Kidney (tissue), 14 donors: Measurements from ENCODE around the gene DUSP5. TPM values are rescaled to one million over a fixed set of nuclear protein-coding genes. Genes with fewer than 3 reads are reported as not detected.

ENCODE experiments used
- DNase-seq, 5 donors: peaks; one replicate each; pipeline ENCODE4 v3.0.0-alpha.2; 2013 to 2020
- FAIRE-seq: peaks from 2 replicates; lab custom pipeline; 2012; peaks lifted over from hg19 to GRCh38; lab: Jason Lieb, UNC
- H3K27ac ChIP-seq, 2 donors: one replicate each; pipeline ENCODE4 v1.7.0; 2013; ENCODE audit warnings: low read depth in 2 of 2, low read length in 2 of 2, inconsistent platforms in 1 of 2
- H3K27me3 ChIP-seq: one replicate; pipeline ENCODE4 v1.7.1; 2013; ENCODE audit warnings: low read length, inconsistent platforms; ENCODE audit not compliant: control insufficient read depth, insufficient read depth
- H3K36me3 ChIP-seq, 3 donors: one replicate each; pipeline versions ENCODE4 v1.7.0 to v1.7.1; 2013; ENCODE audit warnings: low read length in 3 of 3, control low read depth in 1 of 3, inconsistent platforms in 1 of 3; ENCODE audit not compliant: insufficient read depth in 3 of 3, control insufficient read depth in 2 of 3
- H3K4me1 ChIP-seq, 3 donors: one replicate each; pipeline versions ENCODE4 v1.7.0 to v1.7.1; 2013; ENCODE audit warnings: low read length in 3 of 3, inconsistent platforms in 1 of 3, low read depth in 1 of 3; ENCODE audit not compliant: control insufficient read depth in 2 of 3, insufficient read depth in 2 of 3
- H3K4me3 ChIP-seq, 3 donors: one replicate each; pipeline versions ENCODE4 v1.7.0 to v1.8.1; 2013; ENCODE audit warnings: low read length in 3 of 3, control low read depth in 1 of 3, inconsistent platforms in 1 of 3
- H3K9ac ChIP-seq, 3 donors: one replicate each; pipeline versions ENCODE4 v1.7.0 to v1.7.1; 2013; ENCODE audit warnings: low read length in 3 of 3, control low read depth in 1 of 3, inconsistent platforms in 1 of 3
- H3K9me3 ChIP-seq, 3 donors: one replicate each; pipeline versions ENCODE4 v1.7.0 to v1.7.1; 2013; ENCODE audit warnings: low read length in 3 of 3, control low read depth in 1 of 3, inconsistent platforms in 1 of 3; ENCODE audit not compliant: control insufficient read depth in 2 of 3, insufficient read depth in 1 of 3
- CTCF ChIP-seq: IDR thresholded peaks from 3 replicates; pipeline ENCODE4 v1.5.1; 2012; ENCODE audit warnings: mild to moderate bottlenecking, moderate library complexity, borderline replicate concordance; ENCODE audit not compliant: insufficient read depth; ENCODE audit errors: extremely low read depth
- intact Hi-C: fragments of 100-400 bp; cut with DNase I; formaldehyde crosslinking; loops from one replicate; pipeline ENCODE4 v1.11.1; 2022
- polyA plus RNA-seq: library from polyadenylated mRNA; stranded (reverse); fragments of 350-450 nt; fragmentation: Illumina TruSeq; extraction: RNeasy Lipid Tissue Mini Kit (QIAGEN cat#74804); gene quantifications from one replicate; pipeline ENCODE4 v1.2.3, GENCODE V29; 2014; ENCODE audit warnings: low read depth, low replicate concordance; ENCODE audit not compliant: insufficient read depth
- total RNA-seq: library from RNA; stranded (reverse); fragmentation: NEBNext Ultra II Directional; extraction: Animal tissue kit (Norgen Biotek cat#: 25700); gene quantifications from one replicate; pipeline ENCODE4 v1.2.1, GENCODE V29; 2021
- donor health status: control.
- donor health status: control.
- donor health status: control.
- donor health status: control.
- donor health status: control.
- donor health status: DM: yes; HTN: yes; CAD: no.
- donor health status: Normal renal cell carcinoma (clear cell type).

The DUSP5 gene
- total and polyA plus RNA-seq, 2 donors from 2014 or later, result 9.0 to 23.7 TPM

GRCh38 chr10:110523736-110524135 is 26.0 kb downstream of the DUSP5 start:
- no peaks in the 10 kb centered on the region for H3K9me3 ChIP-seq
- H3K4me1 ChIP-seq, result peaks cover 0 to 3% (median 0%) of the 10 kb centered on the region in 3 donors
- intact Hi-C loops, result no loop called here
- no peak overlapping the region for H3K27ac ChIP-seq
- DNase-seq (no peak), FAIRE-seq (no peak)
- no peaks in the 10 kb centered on the region for H3K36me3 ChIP-seq
- no peak for TF ChIP-seq CTCF
- H3K4me3 ChIP-seq, result no peak overlapping the region
- no peaks in the 10 kb centered on the region for H3K27me3 ChIP-seq
- H3K9ac ChIP-seq, result no peak overlapping the region

- no peaks in the 10 kb centered on the region for H3K9me3 ChIP-seq
- TF ChIP-seq CTCF, result no peak
- intact Hi-C loops, result no loop called here
- H3K4me3 ChIP-seq, result no peak overlapping the region
- no peaks in the 10 kb centered on the region for H3K36me3 ChIP-seq
- no peak overlapping the region for H3K27ac ChIP-seq
- no peak overlapping the region for H3K9ac ChIP-seq
- peaks cover 0 to 3% (median 0%) of the 10 kb centered on the region in 3 donors for H3K4me1 ChIP-seq
- H3K27me3 ChIP-seq, result no peaks in the 10 kb centered on the region
- FAIRE-seq (no peak), DNase-seq (no peak)
Measured at GRCh38 chr10:110524179-110524858, 26.6 kb downstream of the DUSP5 start.

GRCh38 chr10:110524859-110525232 is 27.1 kb downstream of the DUSP5 start:
- TF ChIP-seq CTCF, result no peak
- H3K36me3 ChIP-seq, result no peaks in the 10 kb centered on the region
- intact Hi-C loops, result no loop called here
- H3K27ac ChIP-seq, result no peak overlapping the region
- peaks cover 0 to 3% (median 0%) of the 10 kb centered on the region in 3 donors for H3K4me1 ChIP-seq
- DNase-seq (no peak), FAIRE-seq (no peak)
- H3K9me3 ChIP-seq, result no peaks in the 10 kb centered on the region
- H3K9ac ChIP-seq, result no peak overlapping the region
- H3K4me3 ChIP-seq, result no peak overlapping the region
- H3K27me3 ChIP-seq, result no peaks in the 10 kb centered on the region
